Measurements from ENCODE around the gene CDS2. TPM values are rescaled to one million over a fixed set of nuclear protein-coding genes. Genes with fewer than 3 reads are reported as not detected.

CDS2 gene
- 26.4 TPM for polyA plus RNA-seq (2013, experiment 1 of 2)
- polyA plus RNA-seq (2013, experiment 2 of 2), result 25.4 TPM

GRCh38 chr20:5126512-5127203 lies at the start of gene CDS2:
Gene CDS2, plus strand, starts transcription at chr20:5127008. Its CDS starts 85 bp downstream, at chr20:5127093.
- H2BK120ac ChIP-seq (ENCODE audit: low read depth, low read length), result no peak within 1 kb of the TSS
- H3K79me1 ChIP-seq (ENCODE audit: low read length), result peaks cover 12% of the 10 kb centered on the region
- H3K36me3 ChIP-seq (ENCODE audit: control insufficient read depth, insufficient read depth, low read length), result peaks cover 3% of the 10 kb centered on the region
- peak; percentile 99 for DNase-seq
- H4K8ac ChIP-seq (ENCODE audit: low read depth, low read length), result no peak within 1 kb of the TSS
- peak within 1 kb of the TSS; percentile 68 for H3K27ac ChIP-seq (ENCODE audit: low read depth, low read length)
- peak within 1 kb of the TSS; percentile 78 for H3K4me2 ChIP-seq (ENCODE audit: low read length)
- peak within 1 kb of the TSS; percentile 66 for H3K23ac ChIP-seq (ENCODE audit: low read length)
- no peak within 1 kb of the TSS for H4K5ac ChIP-seq (ENCODE audit: low read length)
- H3K4me3 ChIP-seq (ENCODE audit: low read length), result peak within 1 kb of the TSS; percentile 83
- no peak within 1 kb of the TSS for H2AK5ac ChIP-seq (ENCODE audit: low read length)
- peaks cover 2% of the 10 kb centered on the region for H3K4me1 ChIP-seq (ENCODE audit: control insufficient read depth, low read depth, low read length)
- peak within 1 kb of the TSS; percentile 93 for H3K9ac ChIP-seq (ENCODE audit: low read length)
- no peak within 1 kb of the TSS for H3K4ac ChIP-seq (ENCODE audit: low read depth, low read length)
- H3K56ac ChIP-seq (ENCODE audit: low read length), result peak within 1 kb of the TSS; percentile 87
- H3K27me3 ChIP-seq (ENCODE audit: insufficient read depth, low read length, poor library complexity), result no peaks in the 10 kb centered on the region
- peaks cover 20% of the 10 kb centered on the region for H3K79me2 ChIP-seq (ENCODE audit: control insufficient read depth, insufficient read depth, low read length)
- H2BK15ac ChIP-seq (replicated peaks; ENCODE audit: low read depth), result no peak within 1 kb of the TSS
- no CpG with 5 or more reads among the region's 78 CpGs for WGBS (ENCODE audit: extremely low coverage, insufficient coverage, low lambda C conversion rate)
- peak within 1 kb of the TSS; percentile 62 for H3K18ac ChIP-seq (ENCODE audit: low read length)
- peak within 1 kb of the TSS; percentile 31 for H2BK5ac ChIP-seq (ENCODE audit: low read length)

- no peak overlapping the region for H2AK5ac ChIP-seq (ENCODE audit: low read length)
- no peak overlapping the region for H2BK5ac ChIP-seq (ENCODE audit: low read length)
- H3K27ac ChIP-seq (ENCODE audit: low read depth, low read length), result no peak overlapping the region
- no CpG with 5 or more reads among the region's 4 CpGs for WGBS (ENCODE audit: extremely low coverage, insufficient coverage, low lambda C conversion rate)
- H3K79me2 ChIP-seq (ENCODE audit: control insufficient read depth, insufficient read depth, low read length), result no peaks in the 10 kb centered on the region
- no peak overlapping the region for H3K56ac ChIP-seq (ENCODE audit: low read length)
- no peak overlapping the region for H4K5ac ChIP-seq (ENCODE audit: low read length)
- H3K18ac ChIP-seq (ENCODE audit: low read length), result no peak overlapping the region
- DNase-seq, result no peak
- H2BK120ac ChIP-seq (ENCODE audit: low read depth, low read length), result no peak overlapping the region
- no peak overlapping the region for H3K4me3 ChIP-seq (ENCODE audit: low read length)
- H4K8ac ChIP-seq (ENCODE audit: low read depth, low read length), result no peak overlapping the region
- no peaks in the 10 kb centered on the region for H3K27me3 ChIP-seq (ENCODE audit: insufficient read depth, low read length, poor library complexity)
- H3K4ac ChIP-seq (ENCODE audit: low read depth, low read length), result no peak overlapping the region
- H2BK15ac ChIP-seq (replicated peaks; ENCODE audit: low read depth), result no peak overlapping the region
- no peak overlapping the region for H3K4me2 ChIP-seq (ENCODE audit: low read length)
- H3K4me1 ChIP-seq (ENCODE audit: control insufficient read depth, low read depth, low read length), result no peaks in the 10 kb centered on the region
- H3K23ac ChIP-seq (ENCODE audit: low read length), result no peak overlapping the region
- H3K79me1 ChIP-seq (ENCODE audit: low read length), result no peaks in the 10 kb centered on the region
- no peaks in the 10 kb centered on the region for H3K36me3 ChIP-seq (ENCODE audit: control insufficient read depth, insufficient read depth, low read length)
- H3K9ac ChIP-seq (ENCODE audit: low read length), result no peak overlapping the region
These were observed 48.9 kb upstream of the CDS2 start for GRCh38 chr20:5077761-5078387.

- H3K36me3 ChIP-seq (ENCODE audit: control insufficient read depth, insufficient read depth, low read length), result no peaks in the 10 kb centered on the region
- H2BK120ac ChIP-seq (ENCODE audit: low read depth, low read length), result no peak overlapping the region
- H3K4me2 ChIP-seq (ENCODE audit: low read length), result no peak overlapping the region
- no peak overlapping the region for H3K27ac ChIP-seq (ENCODE audit: low read depth, low read length)
- H3K79me1 ChIP-seq (ENCODE audit: low read length), result no peaks in the 10 kb centered on the region
- H2AK5ac ChIP-seq (ENCODE audit: low read length), result no peak overlapping the region
- H4K8ac ChIP-seq (ENCODE audit: low read depth, low read length), result no peak overlapping the region
- no peak overlapping the region for H3K9ac ChIP-seq (ENCODE audit: low read length)
- H3K4me1 ChIP-seq (ENCODE audit: control insufficient read depth, low read depth, low read length), result no peaks in the 10 kb centered on the region
- DNase-seq, result no peak
- no peak overlapping the region for H3K4me3 ChIP-seq (ENCODE audit: low read length)
- no CpG with 5 or more reads among the region's 11 CpGs for WGBS (ENCODE audit: extremely low coverage, insufficient coverage, low lambda C conversion rate)
- H3K56ac ChIP-seq (ENCODE audit: low read length), result no peak overlapping the region
- no peak overlapping the region for H3K18ac ChIP-seq (ENCODE audit: low read length)
- no peak overlapping the region for H2BK15ac ChIP-seq (replicated peaks; ENCODE audit: low read depth)
- no peak overlapping the region for H3K23ac ChIP-seq (ENCODE audit: low read length)
- H2BK5ac ChIP-seq (ENCODE audit: low read length), result no peak overlapping the region
- H3K27me3 ChIP-seq (ENCODE audit: insufficient read depth, low read length, poor library complexity), result no peaks in the 10 kb centered on the region
- no peak overlapping the region for H4K5ac ChIP-seq (ENCODE audit: low read length)
- H3K79me2 ChIP-seq (ENCODE audit: control insufficient read depth, insufficient read depth, low read length), result no peaks in the 10 kb centered on the region
- H3K4ac ChIP-seq (ENCODE audit: low read depth, low read length), result no peak overlapping the region
These were observed 48.3 kb upstream of the CDS2 start for GRCh38 chr20:5078399-5078958.

- no peak overlapping the region for H2BK15ac ChIP-seq (replicated peaks; ENCODE audit: low read depth)
- H3K56ac ChIP-seq (ENCODE audit: low read length), result no peak overlapping the region
- no peak overlapping the region for H4K8ac ChIP-seq (ENCODE audit: low read depth, low read length)
- no peaks in the 10 kb centered on the region for H3K4me1 ChIP-seq (ENCODE audit: control insufficient read depth, low read depth, low read length)
- H3K79me2 ChIP-seq (ENCODE audit: control insufficient read depth, insufficient read depth, low read length), result no peaks in the 10 kb centered on the region
- H3K4me3 ChIP-seq (ENCODE audit: low read length), result no peak overlapping the region
- H3K27ac ChIP-seq (ENCODE audit: low read depth, low read length), result no peak overlapping the region
- no peak overlapping the region for H2AK5ac ChIP-seq (ENCODE audit: low read length)
- no CpG with 5 or more reads among the region's 10 CpGs for WGBS (ENCODE audit: extremely low coverage, insufficient coverage, low lambda C conversion rate)
- H3K4ac ChIP-seq (ENCODE audit: low read depth, low read length), result no peak overlapping the region
- no peak overlapping the region for H3K4me2 ChIP-seq (ENCODE audit: low read length)
- H3K23ac ChIP-seq (ENCODE audit: low read length), result no peak overlapping the region
- H3K36me3 ChIP-seq (ENCODE audit: control insufficient read depth, insufficient read depth, low read length), result no peaks in the 10 kb centered on the region
- no peak overlapping the region for H3K9ac ChIP-seq (ENCODE audit: low read length)
- no peak overlapping the region for H4K5ac ChIP-seq (ENCODE audit: low read length)
- H3K79me1 ChIP-seq (ENCODE audit: low read length), result no peaks in the 10 kb centered on the region
- no peaks in the 10 kb centered on the region for H3K27me3 ChIP-seq (ENCODE audit: insufficient read depth, low read length, poor library complexity)
- H2BK120ac ChIP-seq (ENCODE audit: low read depth, low read length), result no peak overlapping the region
- DNase-seq, result no peak
- H3K18ac ChIP-seq (ENCODE audit: low read length), result no peak overlapping the region
- no peak overlapping the region for H2BK5ac ChIP-seq (ENCODE audit: low read length)
These were observed 46.4 kb upstream of the CDS2 start for GRCh38 chr20:5080384-5080877.

- Histone ChIP-seq H2AK5ac (ENCODE audit: low read length) (no peak overlapping the region), H3K4ac (ENCODE audit: low read depth, low read length) (no peak overlapping the region), H3K4me3 (ENCODE audit: low read length) (no peak overlapping the region), H3K79me1 (ENCODE audit: low read length) (no peaks in the 10 kb centered on the region), H3K9ac (ENCODE audit: low read length) (no peak overlapping the region), H3K56ac (ENCODE audit: low read length) (no peak overlapping the region), H3K79me2 (ENCODE audit: control insufficient read depth, insufficient read depth, low read length) (no peaks in the 10 kb centered on the region), H4K5ac (ENCODE audit: low read length) (no peak overlapping the region), H2BK120ac (ENCODE audit: low read depth, low read length) (no peak overlapping the region), H3K4me2 (ENCODE audit: low read length) (no peak overlapping the region), H3K4me1 (ENCODE audit: control insufficient read depth, low read depth, low read length) (no peaks in the 10 kb centered on the region), H2BK5ac (ENCODE audit: low read length) (no peak overlapping the region), H3K23ac (ENCODE audit: low read length) (no peak overlapping the region), H4K8ac (ENCODE audit: low read depth, low read length) (no peak overlapping the region), H3K36me3 (ENCODE audit: control insufficient read depth, insufficient read depth, low read length) (no peaks in the 10 kb centered on the region), H3K27me3 (ENCODE audit: insufficient read depth, low read length, poor library complexity) (no peaks in the 10 kb centered on the region), H3K18ac (ENCODE audit: low read length) (no peak overlapping the region), H2BK15ac (replicated peaks; ENCODE audit: low read depth) (no peak overlapping the region), H3K27ac (ENCODE audit: low read depth, low read length) (no peak overlapping the region)
- no CpG with 5 or more reads among the region's 4 CpGs for WGBS (ENCODE audit: extremely low coverage, insufficient coverage, low lambda C conversion rate)
- DNase-seq, result no peak
These were observed 41.4 kb upstream of the CDS2 start for GRCh38 chr20:5085380-5085779.
